Transverse colon (tissue), 4 donors: ENCODE data around the gene NAA15. TPM values are rescaled to one million over a fixed set of nuclear protein-coding genes. Genes with fewer than 3 reads are reported as not detected.
A peak's percentile ranks its signal among the peaks of the same experiment; 100 is the strongest.
"Not testable (repeated sequence)": the region's sequence is repeated elsewhere in the genome, so short reads cannot be mapped to it uniquely, and the experiment has no call there.

ENCODE experiments used
- DNase-seq: peaks from one replicate; pipeline ENCODE4 v3.0.0-alpha.2; 2019
- H3K27ac ChIP-seq, 4 donors: fragments of 200-600 bp; sonication (generic); 2 replicates each; pipeline ENCODE4 v1.5.1; 2016 to 2018; ENCODE audit warnings: inconsistent platforms in 4 of 4
- H3K27me3 ChIP-seq: fragments of 200-600 bp; sonication (generic); 2 replicates; pipeline ENCODE4 v1.5.1; 2017; ENCODE audit warnings: inconsistent platforms
- H3K36me3 ChIP-seq, 4 donors: fragments of 200-600 bp; sonication (generic); 2 replicates each; pipeline ENCODE4 v1.5.1; 2017 to 2019; ENCODE audit warnings: inconsistent platforms in 4 of 4
- H3K4me1 ChIP-seq, 4 donors: fragments of 200-600 bp; sonication (generic); 2 replicates each; pipeline ENCODE4 v1.5.1; 2017 to 2020; ENCODE audit warnings: inconsistent platforms in 4 of 4
- H3K4me3 ChIP-seq, 4 donors: fragments of 200-600 bp; sonication (generic); 1 replicate in 1 of 4; 2 replicates in 3 of 4; pipeline versions ENCODE4 v1.5.1 to v1.6.1; 2017 to 2019; ENCODE audit warnings: inconsistent platforms in 4 of 4
- H3K9me3 ChIP-seq, 2 donors: fragments of 200-600 bp; sonication (generic); 2 replicates each; pipeline ENCODE4 v1.5.1; 2017 to 2019; ENCODE audit warnings: inconsistent platforms in 2 of 2
- EP300 ChIP-seq: sonication (generic); formaldehyde crosslinking; IDR thresholded peaks from one replicate; pipeline ENCODE4 v1.6.1; 2017; ENCODE audit warnings: antibody characterized with exemption, low read depth
- POLR2A ChIP-seq: fragments of 450-650 bp; IDR thresholded peaks from one replicate; pipeline ENCODE4 v1.6.1; 2016; ENCODE audit warnings: antibody characterized with exemption, mild to moderate bottlenecking, moderate library complexity
- POLR2AphosphoS5 ChIP-seq, 3 donors: sonication (generic); formaldehyde crosslinking; IDR thresholded peaks; one replicate each; pipeline ENCODE4 v1.6.1; 2016; ENCODE audit warnings: antibody characterized with exemption in 3 of 3
- WGBS, 2 donors: methylation state at CpG; one replicate each; pipeline ENCODE4 v1.1.5; 2018; ENCODE audit warnings: low coverage in 1 of 2; 5-methylcytosine and 5-hydroxymethylcytosine counted together
- in situ Hi-C, 4 donors: fragments of 200-750 bp; cut with MboI; loops; one replicate each; pipeline versions ENCODE4 v1.15.0 to v1.15.1; 2017; ENCODE audit warnings: low sequenced_read_pairs in 3 of 4, low pct_ligation_motif_present in 1 of 4, low pct_unique_long_range_greater_than_20kb in 1 of 4
- intact Hi-C: fragments of 100-400 bp; cut with DNase I; formaldehyde crosslinking; loops from one replicate; pipeline ENCODE4 v1.15.1; 2023; ENCODE audit warnings: low total_unique reads
- total RNA-seq, 4 donors: library from RNA; depleted of rRNA; stranded (reverse); fragments of >200 nt; gene quantifications; one replicate each; pipeline ENCODE4 v1.1.0, GENCODE V29; 2016
- TF ChIP-seq, protein P1 (sequence below), 5 experiments: fragments of 200-600 bp in 3 of 5; fragments of 450-650 bp in 2 of 5; sonication (generic) in 3 of 5; IDR thresholded peaks; 1 replicate in 2 of 5; 2 replicates in 3 of 5; pipeline ENCODE4 v1.5.1; 2016 to 2017; ENCODE audit warnings: antibody characterized with exemption in 5 of 5, inconsistent platforms in 3 of 5, mild to moderate bottlenecking in 2 of 5, moderate library complexity in 1 of 5

NAA15 gene
- 10 to 100 TPM in 2 of 4 donors, 1 to 10 TPM in 2; 5.0 to 23.7 (median 10.1) TPM for total RNA-seq

DNA sequence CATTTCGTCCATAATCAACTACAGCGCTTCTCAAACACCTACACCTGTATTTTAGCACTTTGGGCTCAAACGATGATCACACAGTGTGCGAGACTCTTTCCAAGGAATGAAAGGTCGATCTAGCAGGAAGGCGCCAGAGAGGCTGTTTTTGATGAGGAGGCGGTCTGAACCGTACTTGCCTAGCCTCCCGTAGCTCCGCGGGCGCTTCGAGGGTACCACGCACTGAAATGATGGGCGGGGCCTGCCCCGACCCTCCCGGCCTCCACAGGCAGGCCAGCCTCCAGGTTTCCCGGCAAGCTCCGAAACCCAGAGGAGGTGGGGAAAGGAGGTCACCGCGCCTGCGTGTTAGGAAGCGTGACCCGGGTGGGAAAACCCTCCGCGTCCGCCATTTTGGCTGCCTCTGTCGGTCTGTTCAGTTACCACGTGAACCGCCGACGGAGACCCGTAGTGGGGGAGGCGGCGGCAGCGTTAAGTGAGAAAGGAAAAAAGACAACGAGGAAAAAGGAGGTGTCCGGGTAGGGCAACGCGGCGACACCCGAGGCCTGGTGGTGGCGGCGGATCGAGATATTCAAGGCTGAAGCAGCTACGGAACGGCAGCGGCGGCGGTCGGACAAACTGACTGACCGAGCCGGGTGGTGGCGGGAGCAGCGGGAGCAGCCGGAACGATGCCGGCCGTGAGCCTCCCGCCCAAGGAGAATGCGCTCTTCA, at the start of gene NAA15:
Gene NAA15, plus strand, starts transcription at position 393 of the 708 bp plus-strand sequence. Its CDS starts 273 bp downstream, at position 666.
- 0 to 2% methylated on average over 22 to 48 of the region's 61 CpGs for WGBS, 2 donors
- in situ Hi-C loops (no loop called here), intact Hi-C loops (no loop called here)
- H3K36me3 ChIP-seq, result no peaks in the 10 kb centered on the region
- TF ChIP-seq POLR2AphosphoS5 (IDR thresholded peaks at IDR 0.05) (peak; percentile 97), EP300 (no peak), POLR2A (peak; percentile 97)
- TF ChIP-seq, protein P1, sequence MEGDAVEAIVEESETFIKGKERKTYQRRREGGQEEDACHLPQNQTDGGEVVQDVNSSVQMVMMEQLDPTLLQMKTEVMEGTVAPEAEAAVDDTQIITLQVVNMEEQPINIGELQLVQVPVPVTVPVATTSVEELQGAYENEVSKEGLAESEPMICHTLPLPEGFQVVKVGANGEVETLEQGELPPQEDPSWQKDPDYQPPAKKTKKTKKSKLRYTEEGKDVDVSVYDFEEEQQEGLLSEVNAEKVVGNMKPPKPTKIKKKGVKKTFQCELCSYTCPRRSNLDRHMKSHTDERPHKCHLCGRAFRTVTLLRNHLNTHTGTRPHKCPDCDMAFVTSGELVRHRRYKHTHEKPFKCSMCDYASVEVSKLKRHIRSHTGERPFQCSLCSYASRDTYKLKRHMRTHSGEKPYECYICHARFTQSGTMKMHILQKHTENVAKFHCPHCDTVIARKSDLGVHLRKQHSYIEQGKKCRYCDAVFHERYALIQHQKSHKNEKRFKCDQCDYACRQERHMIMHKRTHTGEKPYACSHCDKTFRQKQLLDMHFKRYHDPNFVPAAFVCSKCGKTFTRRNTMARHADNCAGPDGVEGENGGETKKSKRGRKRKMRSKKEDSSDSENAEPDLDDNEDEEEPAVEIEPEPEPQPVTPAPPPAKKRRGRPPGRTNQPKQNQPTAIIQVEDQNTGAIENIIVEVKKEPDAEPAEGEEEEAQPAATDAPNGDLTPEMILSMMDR (IDR thresholded peaks at IDR 0.05), result peak in 1 of 5 experiments; percentile 6
- peaks cover 18 to 51% (median 19%) of the 10 kb centered on the region in 4 donors for H3K4me1 ChIP-seq
- no peaks in the 10 kb centered on the region for H3K27me3 ChIP-seq
- peak within 1 kb of the TSS; percentile 80 to 99 (median 90) for H3K4me3 ChIP-seq
- H3K27ac ChIP-seq, result peak within 1 kb of the TSS; percentile 95 to 98 (median 97)
- H3K9me3 ChIP-seq, result no peaks in the 10 kb centered on the region
- DNase-seq, result peak; percentile 98

DNA sequence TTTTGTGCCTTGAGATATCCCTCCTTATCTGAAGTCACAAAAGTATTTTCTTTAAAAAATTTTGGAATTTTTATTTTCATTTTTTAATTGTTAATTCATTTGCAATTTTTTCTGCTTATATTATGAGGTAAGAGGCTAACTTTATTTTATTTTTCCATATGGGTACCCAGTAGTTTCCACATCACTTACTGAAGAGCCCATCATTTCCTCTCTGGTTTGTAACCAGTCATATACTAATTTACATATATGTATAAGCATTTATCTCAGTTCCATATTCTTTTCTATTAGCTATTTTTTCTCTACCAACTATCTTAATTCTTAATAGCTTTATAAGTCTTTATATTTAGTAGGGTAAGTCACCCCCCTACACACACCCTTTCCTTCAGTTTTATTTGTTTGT, 48.3 kb upstream of the NAA15 start:
- TF ChIP-seq EP300 (no peak), POLR2A (no peak), POLR2AphosphoS5 (IDR thresholded peaks at IDR 0.05) (no peak)
- TF ChIP-seq, protein P1 (IDR thresholded peaks at IDR 0.05), result no peak
- in situ Hi-C loops, result no loop called here
- Histone ChIP-seq H3K27ac (no peak overlapping the region), H3K27me3 (no peaks in the 10 kb centered on the region), H3K4me3 (no peak overlapping the region), H3K4me1 (no peaks in the 10 kb centered on the region), H3K36me3 (no peaks in the 10 kb centered on the region), H3K9me3 (no peaks in the 10 kb centered on the region)
- intact Hi-C loops, result no loop called here
- DNase-seq, result no peak

DNA sequence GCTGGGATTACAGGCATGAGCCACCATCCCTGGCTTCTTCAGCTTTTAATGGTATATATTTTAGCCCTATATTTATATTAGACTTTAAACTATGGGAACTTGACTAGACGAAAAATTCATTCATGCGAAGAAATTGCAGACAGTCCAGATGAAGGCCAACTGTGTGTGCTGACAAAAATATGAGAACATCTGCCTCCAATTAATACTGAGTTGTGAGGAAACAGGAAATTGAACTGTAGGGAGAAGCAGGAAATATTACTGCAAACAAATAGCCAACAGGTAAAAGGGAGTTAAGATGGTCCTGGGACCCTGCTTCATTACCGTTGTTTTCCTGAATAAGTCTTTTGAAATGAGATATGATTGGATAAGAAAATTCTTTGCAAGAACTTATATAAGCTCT, 47.6 kb upstream of the NAA15 start:
- intact Hi-C loops, result no loop called here
- DNase-seq, result no peak
- H3K36me3 ChIP-seq, result no peaks in the 10 kb centered on the region

DNA sequence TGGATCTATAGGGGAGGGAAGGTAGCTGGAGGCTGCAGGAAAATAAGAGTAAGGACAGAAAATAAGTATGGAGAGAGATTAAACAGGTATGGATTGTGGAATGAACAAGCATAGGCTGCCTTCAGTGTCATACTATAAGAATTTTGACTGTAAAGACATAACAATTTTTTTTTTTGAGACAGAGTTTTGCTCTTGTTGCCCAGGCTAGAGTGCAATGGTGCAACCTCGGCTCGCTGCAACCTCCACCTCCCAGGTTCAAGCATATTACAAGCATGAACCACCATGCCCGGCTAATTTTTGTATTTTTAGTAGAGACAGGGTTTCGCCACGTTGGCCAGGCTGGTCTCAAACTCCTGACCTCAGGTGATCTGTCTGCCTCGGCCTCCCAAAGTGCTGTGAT, 45.7 kb upstream of the NAA15 start:
- H3K9me3 ChIP-seq, H3K4me3 ChIP-seq, DNase-seq, in situ Hi-C loops, H3K27me3 ChIP-seq, H3K36me3 ChIP-seq, H3K4me1 ChIP-seq, H3K27ac ChIP-seq, intact Hi-C loops: not testable (repeated sequence)
- 86 to 90% methylated on average over 1 to 6 of the region's 6 CpGs for WGBS, 2 donors

More for the DNA sequence above, 47.6 kb upstream of the NAA15 start:
- 86 to 98% methylated on average over 3 of the region's 3 CpGs for WGBS, 2 donors
- H3K27me3 ChIP-seq, result no peaks in the 10 kb centered on the region
- H3K27ac ChIP-seq, result no peak overlapping the region
- H3K9me3 ChIP-seq, result no peaks in the 10 kb centered on the region
- H3K4me1 ChIP-seq, result no peaks in the 10 kb centered on the region
- TF ChIP-seq, protein P1 (IDR thresholded peaks at IDR 0.05), result no peak
- TF ChIP-seq EP300 (no peak), POLR2AphosphoS5 (IDR thresholded peaks at IDR 0.05) (no peak), POLR2A (no peak)
- no peak overlapping the region for H3K4me3 ChIP-seq
- in situ Hi-C loops, result no loop called here

DNA sequence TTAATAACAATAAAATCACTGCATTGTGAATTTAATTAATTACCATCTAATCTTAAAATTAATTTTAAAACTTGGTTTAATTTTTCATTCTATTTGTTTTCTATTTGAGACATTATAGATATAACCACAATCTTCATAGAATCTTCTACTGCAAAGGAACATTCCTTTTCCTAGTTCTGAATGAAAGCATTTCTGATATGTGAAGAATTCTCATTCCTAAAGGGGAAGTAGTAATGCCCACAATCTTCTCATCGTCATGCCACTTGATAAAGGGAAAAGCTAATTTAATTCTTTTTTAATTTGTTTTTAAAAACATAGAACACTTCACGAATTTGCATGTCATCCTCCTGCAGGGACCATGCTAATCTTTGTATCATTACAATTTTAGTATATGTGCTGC, 45.0 kb upstream of the NAA15 start:
- H3K27ac ChIP-seq, result no peak overlapping the region
- no peaks in the 10 kb centered on the region for H3K27me3 ChIP-seq
- no peak for DNase-seq
- TF ChIP-seq POLR2A (no peak), EP300 (no peak), POLR2AphosphoS5 (IDR thresholded peaks at IDR 0.05) (no peak)
- TF ChIP-seq, protein P1 (IDR thresholded peaks at IDR 0.05), result no peak
- H3K4me1 ChIP-seq, result no peaks in the 10 kb centered on the region
- intact Hi-C loops, result no loop called here
- 58 to 68% methylated on average over 2 of the region's 2 CpGs for WGBS, 2 donors
- in situ Hi-C loops, result no loop called here
- no peaks in the 10 kb centered on the region for H3K9me3 ChIP-seq
- no peak overlapping the region for H3K4me3 ChIP-seq
- no peaks in the 10 kb centered on the region for H3K36me3 ChIP-seq
